Neural progenitor cell (in vitro differentiated cells): Measurements from ENCODE around the gene CCDC6. TPM values are rescaled to one million over a fixed set of nuclear protein-coding genes. Genes with fewer than 3 reads are reported as not detected.

ENCODE experiments used
- DNase-seq: peaks from one replicate; pipeline ENCODE4 v3.0.0-alpha.2; 2016; ENCODE audit warnings: low spot score
- H2AFZ ChIP-seq: fragments of 200-600 bp; sonication (generic); replicated peaks from 2 replicates; pipeline ENCODE4 v1.6.1; 2016; ENCODE audit warnings: antibody characterized with exemption
- H3F3A ChIP-seq: fragments of 200-600 bp; sonication (generic); 2 replicates; pipeline ENCODE4 v1.6.1; 2016; ENCODE audit warnings: antibody characterized with exemption, low read depth
- H3K27ac ChIP-seq: fragments of 200-600 bp; sonication (generic); 2 replicates; pipeline ENCODE4 v1.5.1; 2016; ENCODE audit warnings: mild to moderate bottlenecking
- H3K27me3 ChIP-seq: fragments of 200-600 bp; sonication (generic); 2 replicates; pipeline ENCODE4 v1.6.1; 2016; ENCODE audit warnings: mild to moderate bottlenecking, moderate library complexity
- H3K36me3 ChIP-seq: fragments of 200-600 bp; sonication (generic); 2 replicates; pipeline ENCODE4 v1.5.1; 2016
- H3K4me1 ChIP-seq: fragments of 200-600 bp; sonication (generic); 2 replicates; pipeline ENCODE4 v1.6.1; 2016; ENCODE audit warnings: mixed run types
- H3K4me2 ChIP-seq: fragments of 200-600 bp; sonication (generic); 2 replicates; pipeline ENCODE4 v1.6.1; 2016
- H3K4me3 ChIP-seq: fragments of 200-600 bp; sonication (generic); 2 replicates; pipeline ENCODE4 v1.5.1; 2016
- H3K79me2 ChIP-seq: fragments of 200-600 bp; sonication (generic); 2 replicates; pipeline ENCODE4 v1.6.1; 2016; ENCODE audit warnings: low read depth
- H3K9ac ChIP-seq: fragments of 200-600 bp; sonication (generic); 2 replicates; pipeline ENCODE4 v1.6.1; 2016
- H3K9me3 ChIP-seq: fragments of 200-600 bp; sonication (generic); 2 replicates; pipeline ENCODE4 v1.5.1; 2016; ENCODE audit warnings: low read depth
- H4K20me1 ChIP-seq: fragments of 200-600 bp; sonication (generic); 2 replicates; pipeline ENCODE4 v1.6.1; 2016; ENCODE audit warnings: low read depth
- H3K27ac Mint-ChIP-seq: 3 replicates; pipeline ENCODE4 v1.8.0; 2021; ENCODE audit warnings: mixed read lengths
- H3K27me3 Mint-ChIP-seq: 2 replicates; pipeline ENCODE4 v1.8.0; 2022; ENCODE audit warnings: low read depth, mild to moderate bottlenecking, inconsistent platforms, moderate library complexity, mixed read lengths; ENCODE audit not compliant: insufficient read depth
- H3K36me3 Mint-ChIP-seq: 3 replicates; pipeline ENCODE4 v1.8.0; 2021; ENCODE audit warnings: mixed read lengths
- H3K4me1 Mint-ChIP-seq: 3 replicates; pipeline ENCODE4 v1.8.0; 2021; ENCODE audit warnings: mixed read lengths
- H3K4me3 Mint-ChIP-seq: 3 replicates; pipeline ENCODE4 v1.8.0; 2021; ENCODE audit warnings: mild to moderate bottlenecking, moderate library complexity, mixed read lengths
- H3K9me3 Mint-ChIP-seq: 3 replicates; pipeline ENCODE4 v1.8.0; 2020; ENCODE audit warnings: mixed read lengths
- EZH2 ChIP-seq: fragments of 200-600 bp; sonication (generic); IDR thresholded peaks from 2 replicates; pipeline ENCODE4 v1.6.1; 2017; ENCODE audit warnings: antibody characterized with exemption, mild to moderate bottlenecking, moderate library complexity
- EZH2phosphoT487 ChIP-seq: fragments of 200-600 bp; sonication (generic); IDR thresholded peaks from 2 replicates; pipeline ENCODE4 v1.6.1; 2017; ENCODE audit warnings: antibody characterized with exemption
- total RNA-seq: library from RNA; depleted of rRNA; stranded (reverse); fragments of >200 nt; gene quantifications from 2 replicates; pipeline ENCODE4 v1.2.3, GENCODE V29; 2015; ENCODE audit warnings: low replicate concordance
- TF ChIP-seq, protein P1 (sequence below): fragments of 200-600 bp; sonication (generic); IDR thresholded peaks from 2 replicates; pipeline ENCODE4 v1.5.1; 2017; ENCODE audit warnings: antibody characterized with exemption, mild to moderate bottlenecking

The CCDC6 gene
- total RNA-seq, 1 donor from 2014 or later = 29.4 TPM

DNA sequence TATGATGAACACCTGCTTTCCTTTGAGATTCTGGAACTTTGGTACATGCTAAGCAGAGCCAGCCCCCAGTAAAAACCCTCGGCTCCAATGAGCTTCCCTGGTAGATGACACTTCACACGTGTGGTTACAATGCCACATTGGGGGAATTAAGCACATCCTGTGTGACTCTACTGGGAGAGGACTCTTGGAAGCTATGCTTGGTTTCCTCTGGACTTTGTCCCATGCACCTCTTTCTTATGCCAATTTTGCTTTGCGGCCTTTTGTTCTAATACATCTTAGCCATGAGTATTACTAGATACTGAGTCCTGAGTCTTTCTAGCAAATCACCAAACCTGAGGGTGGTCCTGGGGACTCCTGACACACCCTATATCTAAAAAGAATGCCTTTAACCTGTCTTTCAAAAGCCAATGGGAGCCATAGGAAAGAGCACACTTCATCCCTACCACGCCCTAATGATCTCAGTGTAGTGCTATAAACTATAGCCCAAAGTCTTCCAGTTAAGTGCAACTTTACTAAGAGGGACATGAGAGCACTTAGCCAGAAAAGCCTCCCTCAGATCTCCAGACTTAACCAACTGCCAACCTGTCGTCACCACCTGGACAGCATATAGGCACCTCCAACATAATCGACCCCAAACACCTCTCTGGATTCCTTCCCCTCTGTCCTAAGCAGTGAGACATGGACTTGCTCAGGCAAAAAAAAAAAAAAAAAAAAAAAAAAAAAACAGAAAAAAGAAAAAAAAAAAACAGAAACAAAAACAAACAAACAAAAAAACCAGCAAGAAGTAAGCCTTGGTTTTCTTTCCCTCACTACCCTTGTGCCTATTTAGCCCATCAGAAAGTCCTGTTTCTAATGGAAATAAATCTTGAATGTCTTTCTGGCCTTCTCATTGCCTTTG lies 37.4 kb downstream of the CCDC6 start:
- Mint-ChIP-seq H3K4me1 (no peaks in the 10 kb centered on the region), H3K4me3 (no peak overlapping the region), H3K27ac (no peak overlapping the region), H3K9me3 (no peaks in the 10 kb centered on the region), H3K36me3 (peaks cover 10% of the 10 kb centered on the region), H3K27me3 (peaks cover 9% of the 10 kb centered on the region)
- TF ChIP-seq EZH2 (no peak), EZH2phosphoT487 (no peak)
- TF ChIP-seq, protein P1, sequence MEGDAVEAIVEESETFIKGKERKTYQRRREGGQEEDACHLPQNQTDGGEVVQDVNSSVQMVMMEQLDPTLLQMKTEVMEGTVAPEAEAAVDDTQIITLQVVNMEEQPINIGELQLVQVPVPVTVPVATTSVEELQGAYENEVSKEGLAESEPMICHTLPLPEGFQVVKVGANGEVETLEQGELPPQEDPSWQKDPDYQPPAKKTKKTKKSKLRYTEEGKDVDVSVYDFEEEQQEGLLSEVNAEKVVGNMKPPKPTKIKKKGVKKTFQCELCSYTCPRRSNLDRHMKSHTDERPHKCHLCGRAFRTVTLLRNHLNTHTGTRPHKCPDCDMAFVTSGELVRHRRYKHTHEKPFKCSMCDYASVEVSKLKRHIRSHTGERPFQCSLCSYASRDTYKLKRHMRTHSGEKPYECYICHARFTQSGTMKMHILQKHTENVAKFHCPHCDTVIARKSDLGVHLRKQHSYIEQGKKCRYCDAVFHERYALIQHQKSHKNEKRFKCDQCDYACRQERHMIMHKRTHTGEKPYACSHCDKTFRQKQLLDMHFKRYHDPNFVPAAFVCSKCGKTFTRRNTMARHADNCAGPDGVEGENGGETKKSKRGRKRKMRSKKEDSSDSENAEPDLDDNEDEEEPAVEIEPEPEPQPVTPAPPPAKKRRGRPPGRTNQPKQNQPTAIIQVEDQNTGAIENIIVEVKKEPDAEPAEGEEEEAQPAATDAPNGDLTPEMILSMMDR = no peak
- H3K9me3 ChIP-seq = no peaks in the 10 kb centered on the region
- H3K4me3 ChIP-seq = no peak overlapping the region
- no peaks in the 10 kb centered on the region for H3F3A ChIP-seq
- DNase-seq = no peak
- no peak overlapping the region for H3K4me2 ChIP-seq
- no peak overlapping the region for H2AFZ ChIP-seq
- H3K27me3 ChIP-seq = no peaks in the 10 kb centered on the region
- H3K27ac ChIP-seq = no peak overlapping the region
- H3K79me2 ChIP-seq = peaks cover 100% of the 10 kb centered on the region
- H3K36me3 ChIP-seq = no peaks in the 10 kb centered on the region
- H3K4me1 ChIP-seq = peaks cover 11% of the 10 kb centered on the region
- no peak overlapping the region for H3K9ac ChIP-seq
- H4K20me1 ChIP-seq = peaks cover 76% of the 10 kb centered on the region

DNA sequence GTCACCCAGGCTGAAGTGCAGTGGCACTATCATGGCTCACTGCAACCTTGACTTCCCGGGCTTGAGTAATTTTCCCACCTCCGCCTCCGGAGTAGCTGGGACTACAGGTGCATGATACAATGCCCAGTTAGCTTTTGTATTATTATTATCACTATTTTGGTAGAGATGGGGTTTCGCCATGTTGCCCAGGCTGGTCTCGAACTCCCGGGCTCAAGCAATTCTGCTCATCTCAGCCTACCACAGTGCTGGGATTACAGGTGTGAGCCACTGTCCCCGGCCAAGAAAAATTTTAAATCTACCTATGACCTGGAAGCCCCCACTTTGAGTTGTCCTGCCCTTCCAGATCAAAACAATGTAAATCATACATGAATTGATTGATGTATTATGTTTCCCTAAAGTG lies 38.8 kb downstream of the CCDC6 start:
- peaks cover 81% of the 10 kb centered on the region for H4K20me1 ChIP-seq
- no peak overlapping the region for H3K27ac ChIP-seq
- Mint-ChIP-seq H3K4me3 (no peak overlapping the region), H3K9me3 (peaks cover under 1% of the 10 kb centered on the region), H3K36me3 (peaks cover 10% of the 10 kb centered on the region), H3K27me3 (peaks cover 9% of the 10 kb centered on the region), H3K27ac (no peak overlapping the region), H3K4me1 (no peaks in the 10 kb centered on the region)
- no peaks in the 10 kb centered on the region for H3K27me3 ChIP-seq
- no peak overlapping the region for H3K9ac ChIP-seq
- H3K9me3 ChIP-seq = no peaks in the 10 kb centered on the region
- H3F3A ChIP-seq = no peaks in the 10 kb centered on the region
- TF ChIP-seq EZH2phosphoT487 = no peak
- TF ChIP-seq EZH2 = no peak
- TF ChIP-seq, protein P1 = no peak
- H2AFZ ChIP-seq = no peak overlapping the region
- no peaks in the 10 kb centered on the region for H3K36me3 ChIP-seq
- DNase-seq = no peak
- H3K4me2 ChIP-seq = no peak overlapping the region
- peaks cover 11% of the 10 kb centered on the region for H3K4me1 ChIP-seq
- peaks cover 100% of the 10 kb centered on the region for H3K79me2 ChIP-seq
- H3K4me3 ChIP-seq = no peak overlapping the region

DNA sequence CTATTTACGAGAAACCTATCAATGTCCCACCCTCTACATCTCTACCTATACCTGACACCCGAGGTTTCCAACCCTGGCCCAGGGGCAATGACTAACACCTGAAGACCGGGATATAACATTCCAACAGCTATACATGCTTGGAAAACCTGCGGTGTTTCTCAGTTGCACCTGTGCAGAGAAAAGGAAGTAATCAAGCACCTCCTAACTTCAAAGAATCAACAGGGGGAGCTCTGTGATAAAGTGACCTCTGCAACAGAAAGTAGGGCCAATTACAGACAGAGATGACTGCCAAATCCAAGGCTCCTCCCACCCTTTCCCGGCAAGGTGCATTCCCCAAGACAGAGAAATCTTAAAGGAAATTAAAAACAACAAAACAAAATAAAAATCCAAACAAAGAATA lies 41.3 kb downstream of the CCDC6 start:
- DNase-seq = peak; percentile 33
- Histone ChIP-seq H3K9me3 (no peaks in the 10 kb centered on the region), H3K79me2 (peaks cover 100% of the 10 kb centered on the region), H3K4me3 (no peak overlapping the region), H3K27ac (no peak overlapping the region), H3K27me3 (no peaks in the 10 kb centered on the region), H3F3A (no peaks in the 10 kb centered on the region), H4K20me1 (peaks cover 61% of the 10 kb centered on the region), H3K4me1 (peaks cover 5% of the 10 kb centered on the region), H2AFZ (no peak overlapping the region), H3K4me2 (no peak overlapping the region), H3K36me3 (no peaks in the 10 kb centered on the region), H3K9ac (no peak overlapping the region)
- H3K4me1 Mint-ChIP-seq = no peaks in the 10 kb centered on the region
- H3K9me3 Mint-ChIP-seq = peaks cover 21% of the 10 kb centered on the region
- H3K27ac Mint-ChIP-seq = no peak overlapping the region
- H3K36me3 Mint-ChIP-seq = peaks cover 28% of the 10 kb centered on the region
- H3K4me3 Mint-ChIP-seq = no peak overlapping the region
- TF ChIP-seq EZH2phosphoT487 (no peak), EZH2 (no peak)
- TF ChIP-seq, protein P1 = peak; percentile 43
- peaks cover 7% of the 10 kb centered on the region for H3K27me3 Mint-ChIP-seq
